ENCODE results near the gene PADI2. TPM values are rescaled to one million over a fixed set of nuclear protein-coding genes. Genes with fewer than 3 reads are reported as not detected.

PADI2 gene
- total RNA-seq, 1 experiment from 2014 or later = 27.7 TPM

GRCh38 chr1:17119773-17120480, 676 bp upstream of the PADI2 start:
- DNase-seq (ENCODE audit: low spot score) = peak; percentile 59
- Histone ChIP-seq H3K27me3 (replicated peaks; ENCODE audit: insufficient read depth, low read depth, low read length, poor library complexity) (no peaks in the 10 kb centered on the region), H3K36me3 (ENCODE audit: insufficient read depth, low read length, poor library complexity, severe bottlenecking) (no peaks in the 10 kb centered on the region), H3K27ac (ENCODE audit: low read depth, low read length, poor library complexity, severe bottlenecking) (no peak overlapping the region), H3K4me1 (ENCODE audit: insufficient read depth, low read length, poor library complexity, severe bottlenecking) (peaks cover 36% of the 10 kb centered on the region), H3K4me3 (ENCODE audit: low read depth, low read length, poor library complexity, severe bottlenecking) (peak overlapping the region; percentile 59), H3K9me3 (ENCODE audit: low read depth, low read length, poor library complexity, severe bottlenecking) (no peaks in the 10 kb centered on the region)
- intact Hi-C loops (cut with micrococcal nuclease; ENCODE audit: unreplicated experiment) = loop anchor here (10.0 kb wide), 1 partner anchor 285 kb away; no protein-coding TSS in a partner anchor
- ChIA-PET CTCF (interaction anchor here (1.7 kb wide), 1 partner anchor 60 kb away, joined by 5 read pairs; no protein-coding TSS in a partner anchor), POLR2A (ENCODE audit: low non-redundant PET) (no interaction called here)
- no peak for TF ChIP-seq EZH2 (IDR thresholded peaks at IDR 0.05; ENCODE audit: borderline replicate concordance, low read depth, low read length, poor library complexity, severe bottlenecking)
- TF ChIP-seq CTCF (conservative IDR thresholded peaks at IDR 0.05; ENCODE audit: low read depth, low read length) = no peak
- no TSS peak for BruUV-seq (replicated peaks)

GRCh38 chr1:17118706-17119075, 560 bp downstream of the PADI2 start:
- Histone ChIP-seq H3K27ac (ENCODE audit: low read depth, low read length, poor library complexity, severe bottlenecking) (no peak overlapping the region), H3K4me1 (ENCODE audit: insufficient read depth, low read length, poor library complexity, severe bottlenecking) (peaks cover 36% of the 10 kb centered on the region), H3K27me3 (replicated peaks; ENCODE audit: insufficient read depth, low read depth, low read length, poor library complexity) (no peaks in the 10 kb centered on the region), H3K4me3 (ENCODE audit: low read depth, low read length, poor library complexity, severe bottlenecking) (peak overlapping the region; percentile 59), H3K9me3 (ENCODE audit: low read depth, low read length, poor library complexity, severe bottlenecking) (no peaks in the 10 kb centered on the region), H3K36me3 (ENCODE audit: insufficient read depth, low read length, poor library complexity, severe bottlenecking) (no peaks in the 10 kb centered on the region)
- no peak for TF ChIP-seq EZH2 (IDR thresholded peaks at IDR 0.05; ENCODE audit: borderline replicate concordance, low read depth, low read length, poor library complexity, severe bottlenecking)
- TF ChIP-seq CTCF (conservative IDR thresholded peaks at IDR 0.05; ENCODE audit: low read depth, low read length) = no peak
- intact Hi-C loops (cut with micrococcal nuclease; ENCODE audit: unreplicated experiment) = no loop called here
- CTCF ChIA-PET = interaction anchor here (1.7 kb wide), 1 partner anchor 58 kb away, joined by 5 read pairs; no protein-coding TSS in a partner anchor
- no TSS peak for BruUV-seq (replicated peaks)
- POLR2A ChIA-PET (ENCODE audit: low non-redundant PET) = no interaction called here
- no peak for DNase-seq (ENCODE audit: low spot score)

GRCh38 chr1:17118268-17118667, 983 bp downstream of the PADI2 start:
- Histone ChIP-seq H3K36me3 (ENCODE audit: insufficient read depth, low read length, poor library complexity, severe bottlenecking) (no peaks in the 10 kb centered on the region), H3K27ac (ENCODE audit: low read depth, low read length, poor library complexity, severe bottlenecking) (no peak overlapping the region), H3K4me3 (ENCODE audit: low read depth, low read length, poor library complexity, severe bottlenecking) (peak overlapping the region; percentile 59), H3K4me1 (ENCODE audit: insufficient read depth, low read length, poor library complexity, severe bottlenecking) (peaks cover 36% of the 10 kb centered on the region), H3K27me3 (replicated peaks; ENCODE audit: insufficient read depth, low read depth, low read length, poor library complexity) (no peaks in the 10 kb centered on the region), H3K9me3 (ENCODE audit: low read depth, low read length, poor library complexity, severe bottlenecking) (no peaks in the 10 kb centered on the region)
- CTCF ChIA-PET = interaction anchor here (1.7 kb wide), 1 partner anchor 58 kb away, joined by 5 read pairs; no protein-coding TSS in a partner anchor
- no peak for TF ChIP-seq CTCF (conservative IDR thresholded peaks at IDR 0.05; ENCODE audit: low read depth, low read length)
- TF ChIP-seq EZH2 (IDR thresholded peaks at IDR 0.05; ENCODE audit: borderline replicate concordance, low read depth, low read length, poor library complexity, severe bottlenecking) = no peak
- no TSS peak for BruUV-seq (replicated peaks)
- no peak for DNase-seq (ENCODE audit: low spot score)
- POLR2A ChIA-PET (ENCODE audit: low non-redundant PET) = no interaction called here
- intact Hi-C loops (cut with micrococcal nuclease; ENCODE audit: unreplicated experiment) = no loop called here
